ENCODE results near the gene OR11A1.

OR11A1 gene, protein sequence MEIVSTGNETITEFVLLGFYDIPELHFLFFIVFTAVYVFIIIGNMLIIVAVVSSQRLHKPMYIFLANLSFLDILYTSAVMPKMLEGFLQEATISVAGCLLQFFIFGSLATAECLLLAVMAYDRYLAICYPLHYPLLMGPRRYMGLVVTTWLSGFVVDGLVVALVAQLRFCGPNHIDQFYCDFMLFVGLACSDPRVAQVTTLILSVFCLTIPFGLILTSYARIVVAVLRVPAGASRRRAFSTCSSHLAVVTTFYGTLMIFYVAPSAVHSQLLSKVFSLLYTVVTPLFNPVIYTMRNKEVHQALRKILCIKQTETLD

DNA sequence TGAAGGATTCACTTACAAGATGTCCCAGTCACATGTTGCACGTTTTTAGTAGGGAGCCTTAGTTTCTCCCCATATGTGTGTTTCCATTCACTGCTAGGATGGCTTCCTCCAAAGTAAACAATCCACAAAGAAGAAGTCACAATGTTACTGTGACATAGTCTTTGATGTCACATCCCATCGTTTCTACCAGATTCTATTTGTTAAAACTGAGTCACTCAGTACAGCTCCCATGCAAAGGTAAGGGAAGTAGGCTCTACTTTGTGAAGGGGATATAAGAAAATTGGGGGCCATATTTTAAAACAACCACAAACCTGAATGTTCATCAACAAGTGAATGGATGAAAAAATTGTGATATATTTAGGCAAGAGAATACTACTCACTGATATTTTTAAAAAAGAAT is at the start of gene OR11A1, which contains the start of gene OR2H1:
TSS of gene OR11A1 (minus strand) at position 101 of the 400 bp plus-strand sequence. CDS start 29,430 bp downstream, outside the sequence.
TSS of gene OR2H1 (plus strand) at position 185 of the 400 bp plus-strand sequence. CDS start 4,615 bp downstream, outside the sequence.
- no peak for DNase-seq (ENCODE audit: low read depth, low spot score)

DNA sequence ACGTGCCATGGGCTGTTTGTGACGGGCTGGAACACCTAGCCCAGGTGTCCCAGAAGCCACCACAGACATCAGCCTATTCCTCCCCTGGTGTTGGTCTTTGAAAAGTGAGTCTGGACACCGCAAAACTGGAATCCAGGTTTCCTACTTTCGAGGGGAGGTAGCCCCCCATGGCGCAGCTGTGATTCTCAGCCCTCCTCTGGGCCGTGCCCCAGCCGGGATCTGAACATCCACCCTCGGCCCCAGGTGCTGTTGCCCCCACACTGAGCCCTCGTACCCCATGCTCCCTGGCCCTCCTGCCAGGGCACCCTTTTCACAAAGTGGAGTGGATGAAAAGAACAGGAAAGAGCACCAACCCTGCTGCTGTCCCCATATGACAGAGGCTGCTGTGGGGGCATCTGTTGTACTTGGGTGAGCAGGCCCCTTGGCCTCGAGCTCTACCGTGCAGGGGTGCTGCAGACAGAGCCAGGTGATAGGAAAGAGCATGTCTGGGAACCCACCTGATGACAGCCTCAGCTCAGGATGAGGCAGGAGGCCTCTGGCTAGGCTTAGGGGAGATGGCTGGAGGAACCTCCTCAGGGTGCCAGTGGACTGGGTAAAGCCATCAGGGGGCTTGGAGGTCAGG is 49.7 kb upstream of the OR11A1 start:
- DNase-seq (ENCODE audit: low read depth, low spot score), result no peak

DNA sequence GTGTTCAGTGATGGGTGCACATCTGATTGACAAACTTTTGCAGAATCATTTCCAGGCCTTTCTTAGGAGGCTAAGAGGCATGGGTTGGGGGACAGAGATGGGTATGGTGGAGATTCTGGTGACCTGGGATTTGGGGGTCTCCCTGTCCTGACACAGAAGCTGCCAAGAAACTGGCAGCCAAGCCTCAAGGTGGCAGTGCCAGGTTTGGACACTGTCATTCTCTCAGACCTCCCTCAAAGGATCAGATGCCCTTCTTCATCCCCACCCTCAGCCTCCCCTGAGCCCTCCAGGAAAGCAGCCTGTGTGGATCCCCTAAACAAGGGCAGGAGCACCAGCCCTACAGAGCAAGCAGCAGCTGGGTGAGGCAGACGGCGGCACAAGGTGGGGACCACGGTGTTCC is 48.9 kb upstream of the OR11A1 start:
- no peak for DNase-seq (ENCODE audit: low read depth, low spot score)

DNA sequence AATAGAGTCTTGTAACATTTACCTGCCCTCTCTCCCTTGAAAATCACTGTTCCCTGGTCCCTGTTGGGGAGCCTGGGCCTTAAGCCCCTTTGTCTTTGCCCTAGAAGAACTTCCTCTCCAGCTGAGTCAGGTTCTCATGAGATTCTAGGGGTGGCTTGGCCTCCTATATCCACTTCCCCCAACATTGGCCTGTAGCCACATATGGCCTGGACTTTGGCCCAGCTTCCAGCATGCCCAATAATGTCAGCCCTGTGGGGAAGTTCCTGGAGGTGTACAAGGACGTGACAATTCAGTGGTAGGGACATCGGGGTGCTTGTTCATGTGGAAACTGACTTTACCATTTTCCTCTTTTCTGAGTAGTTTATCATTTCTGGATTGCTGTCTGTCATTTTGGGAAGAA is 48.1 kb upstream of the OR11A1 start:
- no peak for DNase-seq (ENCODE audit: low read depth, low spot score)

DNA sequence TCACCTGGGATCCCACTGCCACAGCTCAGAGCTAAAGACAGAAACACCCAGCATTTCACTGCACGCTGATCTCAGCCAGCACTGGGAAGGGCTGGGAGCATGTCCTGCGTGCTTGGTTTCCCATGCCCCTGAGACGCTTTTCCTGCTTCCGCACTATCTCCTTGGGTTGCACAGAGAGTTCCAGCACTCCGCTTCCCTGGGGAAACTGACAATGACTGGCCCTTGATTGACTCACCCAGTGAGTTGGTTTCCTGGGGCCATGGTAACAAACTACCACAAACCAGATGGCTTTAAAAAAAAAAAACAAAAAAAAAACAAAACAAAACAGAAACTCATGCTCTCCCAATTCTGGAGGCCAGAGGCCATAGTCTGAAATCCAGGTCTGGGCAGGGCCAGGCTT is 45.7 kb upstream of the OR11A1 start:
- DNase-seq (ENCODE audit: low read depth, low spot score), result peak; percentile 69

DNA sequence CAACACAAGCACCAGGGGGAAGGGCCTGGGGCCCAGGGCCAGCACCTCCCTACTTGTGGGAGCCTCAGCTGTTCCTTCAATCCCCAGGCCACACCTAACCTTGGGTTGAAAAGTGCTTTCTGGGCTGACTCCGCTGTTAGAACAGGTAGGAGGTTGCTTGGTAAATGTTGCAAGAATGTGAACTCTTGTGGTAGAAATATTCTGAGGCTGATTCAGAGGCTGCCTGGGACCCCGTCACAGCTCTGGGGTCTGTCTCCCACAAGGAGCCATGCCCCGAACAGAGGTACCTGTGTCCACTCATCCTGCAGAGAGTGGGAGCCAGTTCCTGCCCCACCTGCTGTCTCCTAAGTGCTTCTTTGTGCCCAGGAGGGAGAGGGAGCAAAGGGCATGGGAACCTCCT is 45.3 kb upstream of the OR11A1 start:
- DNase-seq (ENCODE audit: low read depth, low spot score), result no peak

DNA sequence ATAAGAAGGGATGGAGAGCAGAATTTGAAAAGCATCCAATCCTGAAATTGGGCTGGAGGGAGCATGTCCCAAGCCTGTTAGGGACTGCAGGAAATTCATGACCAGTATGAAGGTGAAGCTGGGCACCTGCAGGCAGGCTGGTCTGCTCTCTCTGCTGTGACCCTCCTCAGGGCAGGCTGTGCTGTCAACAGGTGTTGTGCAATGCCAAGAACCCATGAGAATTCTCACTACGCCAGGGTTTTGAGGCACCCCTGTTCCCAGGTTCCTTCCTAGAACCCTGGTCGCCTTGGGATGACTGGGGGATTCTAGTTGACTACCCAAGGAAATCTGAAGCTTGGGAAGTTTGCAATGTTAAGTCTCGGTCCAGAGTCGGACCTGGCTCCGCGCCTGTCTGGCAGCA is 44.2 kb upstream of the OR11A1 start:
- no peak for DNase-seq (ENCODE audit: low read depth, low spot score)

DNA sequence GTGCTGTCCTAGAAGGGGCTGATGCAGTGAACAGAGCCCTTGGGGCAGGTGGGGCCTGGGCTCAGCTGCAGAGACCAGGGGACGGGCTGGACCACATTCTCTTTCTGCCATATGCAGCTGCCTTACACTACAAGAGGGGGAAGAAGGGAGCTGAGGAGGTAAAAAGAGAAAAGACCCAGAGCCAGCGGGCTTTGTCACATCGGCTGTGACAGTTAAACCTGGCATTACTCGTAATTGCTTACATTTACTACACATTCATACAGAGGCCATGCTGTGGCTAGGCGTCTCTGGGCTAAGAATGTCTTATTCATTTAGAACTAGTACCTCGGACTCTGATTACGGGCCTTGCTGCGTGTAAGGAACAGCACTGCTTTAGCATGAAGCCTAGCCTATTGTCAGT is 43.7 kb upstream of the OR11A1 start:
- no peak for DNase-seq (ENCODE audit: low read depth, low spot score)

DNA sequence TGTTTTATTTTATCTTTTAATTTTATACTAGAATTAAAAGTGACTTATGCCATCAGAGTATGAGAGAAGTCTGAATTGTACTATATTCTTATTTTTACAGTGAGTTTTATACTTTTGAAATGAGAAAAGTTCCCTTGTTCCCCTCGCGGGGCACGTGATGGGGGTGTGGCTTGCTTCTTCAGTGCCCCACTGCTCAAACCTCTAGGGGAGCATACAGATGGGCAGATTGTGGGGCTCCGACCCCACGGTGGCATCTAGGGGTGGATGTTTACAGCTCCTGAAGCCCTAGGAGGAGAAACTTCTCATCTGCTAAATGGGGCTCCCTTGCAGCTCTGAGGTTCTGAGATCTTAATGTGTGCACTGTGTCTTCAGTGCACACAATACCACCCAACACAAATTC is 42.8 kb upstream of the OR11A1 start:
- DNase-seq (ENCODE audit: low read depth, low spot score), result no peak

DNA sequence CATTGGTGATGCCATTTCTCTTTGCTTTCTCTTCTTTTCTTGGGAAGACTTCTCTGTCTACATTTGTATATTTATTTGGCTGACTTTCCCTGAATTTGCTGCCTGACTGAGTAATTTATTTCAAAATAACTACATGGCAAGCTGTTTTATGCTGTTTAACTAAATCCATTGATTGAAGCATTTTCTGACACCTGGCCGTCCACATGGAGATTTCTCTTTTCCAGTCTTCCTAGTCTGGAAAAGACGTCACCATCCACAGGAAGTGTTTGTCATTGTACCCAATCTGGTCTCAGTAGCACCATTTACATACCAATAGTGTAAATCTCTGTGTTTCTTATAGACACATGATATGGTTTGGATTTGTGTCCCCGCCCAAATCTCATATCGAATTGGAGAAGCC is 40.1 kb upstream of the OR11A1 start:
- no peak for DNase-seq (ENCODE audit: low read depth, low spot score)

DNA sequence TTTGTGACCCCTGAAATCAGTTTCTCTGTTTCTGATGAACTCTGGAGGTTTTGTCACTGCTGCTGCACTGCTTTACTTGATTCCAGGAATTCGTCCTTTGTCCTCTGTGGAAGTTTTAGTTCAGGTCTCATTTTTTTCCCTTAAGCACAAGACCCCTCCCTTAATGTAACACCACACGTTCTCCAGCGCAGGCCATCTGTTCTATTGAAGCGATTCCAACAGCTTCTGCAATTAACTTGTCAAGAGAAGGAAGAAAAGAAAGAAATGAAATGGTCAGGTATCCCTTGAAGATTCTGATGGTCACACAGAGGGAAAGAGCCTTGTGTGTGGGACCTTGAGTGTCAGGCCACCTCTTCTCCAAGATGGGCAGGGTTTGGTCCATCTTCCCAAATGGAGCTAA is 38.7 kb upstream of the OR11A1 start:
- DNase-seq (ENCODE audit: low read depth, low spot score), result no peak

DNA sequence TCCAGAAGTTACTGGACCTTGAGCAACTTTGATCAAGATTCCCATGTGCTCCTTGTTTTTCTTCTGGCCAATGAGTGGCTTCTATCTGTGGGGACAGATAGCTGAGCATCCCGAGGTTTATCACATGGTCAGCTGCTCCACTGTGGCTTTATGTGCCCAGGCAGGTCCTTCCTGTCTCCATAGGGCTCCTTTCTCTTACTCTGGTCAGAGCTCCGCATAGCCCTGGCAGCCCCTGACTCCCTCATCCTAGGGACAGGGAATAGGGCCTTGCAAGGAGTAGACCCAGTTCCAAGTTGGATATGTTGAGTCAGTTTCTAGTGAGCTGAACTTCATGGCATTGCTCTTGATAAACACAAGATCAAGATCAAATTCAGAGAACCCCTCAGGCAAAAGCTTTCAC is 37.3 kb upstream of the OR11A1 start:
- DNase-seq (ENCODE audit: low read depth, low spot score), result no peak

DNA sequence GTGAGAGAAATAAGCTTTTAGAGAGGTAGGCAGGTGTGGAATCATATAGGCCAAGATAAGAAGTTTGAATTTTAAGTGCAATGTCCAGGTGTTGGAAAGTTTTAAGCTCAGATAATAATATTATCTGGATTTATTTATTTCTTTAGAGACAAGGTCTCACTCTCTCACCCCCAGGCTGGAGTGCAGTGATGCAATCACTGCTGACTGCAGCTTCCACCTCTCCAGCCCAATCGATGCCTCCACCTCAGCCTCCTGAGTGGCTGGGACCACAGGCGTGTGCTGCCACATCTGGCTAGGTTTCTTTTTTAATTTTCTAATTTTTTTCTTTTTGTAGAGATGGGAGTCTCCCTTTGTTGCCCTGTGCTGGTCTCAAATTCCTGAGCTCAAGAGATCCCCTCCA is 36.4 kb upstream of the OR11A1 start:
- DNase-seq (ENCODE audit: low read depth, low spot score), result no peak

DNA sequence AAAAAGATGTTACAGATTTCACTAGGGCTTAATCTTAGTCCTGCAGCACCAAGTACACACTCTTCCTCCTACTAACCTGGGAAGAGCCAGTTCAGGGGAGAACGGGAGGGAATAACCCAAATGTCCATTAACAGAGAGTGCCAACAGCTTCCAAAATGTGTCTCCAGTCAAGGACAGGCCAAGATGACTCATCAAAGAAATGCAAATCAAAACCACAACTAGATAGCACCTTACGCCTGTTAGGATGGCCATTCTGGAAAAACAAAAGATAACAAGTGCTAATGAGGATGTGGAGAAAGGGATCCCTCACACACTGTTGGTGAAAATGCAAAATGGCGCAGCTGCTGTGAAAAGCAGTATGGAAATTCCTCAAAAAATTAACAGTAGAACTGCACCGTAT is 34.7 kb upstream of the OR11A1 start:
- no peak for DNase-seq (ENCODE audit: low read depth, low spot score)

DNA sequence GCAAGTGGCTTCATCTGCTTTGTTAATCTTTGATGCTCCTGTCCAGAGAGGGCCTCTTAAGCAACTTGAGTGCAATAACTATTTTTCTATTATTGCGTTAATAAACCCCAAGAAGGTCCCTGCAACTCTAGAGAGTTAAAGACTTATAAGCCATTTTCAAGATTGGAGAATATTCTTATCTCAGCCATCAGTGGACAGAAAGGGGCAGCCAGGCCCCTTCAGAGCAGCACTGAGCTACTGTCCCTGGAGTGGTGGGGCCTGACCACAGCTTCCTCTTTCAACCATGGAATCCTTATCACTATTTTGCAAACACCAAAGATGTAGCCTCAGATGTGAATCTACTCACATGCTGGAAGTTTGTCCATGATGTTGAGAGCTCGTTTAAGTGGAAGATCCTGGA is 33.7 kb upstream of the OR11A1 start:
- DNase-seq (ENCODE audit: low read depth, low spot score), result no peak

DNA sequence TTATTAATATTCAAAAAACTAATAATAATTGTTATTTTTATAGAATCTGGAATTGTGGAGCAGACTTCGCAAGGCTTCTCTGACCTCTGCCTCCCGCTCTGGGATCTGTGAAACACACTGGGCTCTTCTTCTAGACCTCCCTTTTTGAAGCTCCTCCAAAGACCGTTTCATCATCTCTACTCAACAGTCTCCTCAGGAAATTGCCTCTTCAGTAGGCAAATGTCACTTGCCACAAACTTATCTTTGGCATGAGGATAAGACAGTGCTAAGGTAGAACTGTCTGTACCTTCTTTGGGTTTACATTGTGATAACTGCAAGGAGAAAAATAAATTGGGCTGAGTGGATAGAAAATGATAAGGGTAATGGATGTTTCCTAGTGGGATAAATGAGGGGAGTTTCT is 33.2 kb upstream of the OR11A1 start:
- DNase-seq (ENCODE audit: low read depth, low spot score), result no peak

DNA sequence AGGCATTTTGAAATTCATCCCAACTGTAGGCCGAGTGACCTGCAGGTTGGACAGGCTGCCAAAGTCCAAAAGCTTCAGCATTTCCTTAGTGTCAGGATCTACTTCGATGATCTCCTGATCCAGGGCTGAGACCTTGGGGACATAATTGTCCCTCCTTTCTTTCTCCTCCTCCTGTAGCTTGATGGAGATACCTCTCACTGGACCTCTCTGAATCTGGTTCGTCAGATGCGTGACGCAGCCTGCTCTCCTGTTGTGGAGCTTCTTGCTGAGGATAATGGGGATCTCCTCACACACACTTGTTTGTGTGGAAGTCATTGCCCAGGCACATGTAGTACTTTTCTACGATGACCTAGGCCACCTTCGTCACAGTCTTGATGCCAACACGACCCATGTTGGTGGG is 32.4 kb upstream of the OR11A1 start:
- no peak for DNase-seq (ENCODE audit: low read depth, low spot score)

DNA sequence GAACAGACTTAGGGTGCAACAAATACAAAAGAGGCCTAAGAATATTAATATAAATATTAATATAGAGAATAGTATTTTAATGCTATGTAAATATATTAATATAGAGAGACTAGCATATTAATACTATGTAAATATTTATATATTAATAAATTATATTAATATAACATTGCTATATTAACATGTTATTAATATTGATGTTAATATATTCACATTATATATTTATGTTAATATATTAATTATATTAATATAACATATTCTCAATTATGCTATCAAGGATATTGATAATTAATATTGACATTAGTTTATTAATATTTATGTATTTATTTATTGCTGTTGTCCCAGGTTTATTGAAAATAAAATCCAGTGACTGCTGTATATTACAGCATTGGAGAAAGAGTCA is 32.0 kb upstream of the OR11A1 start:
- no peak for DNase-seq (ENCODE audit: low read depth, low spot score)

DNA sequence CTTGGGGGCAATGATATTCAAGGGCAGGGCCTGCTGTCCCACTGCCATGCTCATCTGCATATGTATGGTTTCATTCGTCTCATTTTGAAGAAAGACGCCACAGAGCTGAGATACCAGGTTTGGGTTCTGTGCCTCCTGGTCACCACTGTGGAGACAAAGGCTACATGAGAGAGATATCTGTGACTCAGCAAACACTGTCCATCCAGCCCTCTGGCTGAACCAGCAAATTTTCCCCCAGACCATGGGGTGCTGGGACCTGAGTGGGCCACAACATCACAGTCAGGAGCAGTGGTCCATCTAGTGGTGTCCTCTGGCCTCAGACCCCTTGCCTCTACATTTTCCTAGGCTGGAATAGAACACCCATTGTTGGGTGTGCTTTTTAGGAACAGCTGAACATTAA is 30.8 kb upstream of the OR11A1 start, which contains the start of gene MAS1L:
TSS of gene MAS1L (minus strand) at position 297 of the 400 bp plus-strand sequence. CDS start at position 243, 54 bp downstream.
- DNase-seq (ENCODE audit: low read depth, low spot score), result no peak

DNA sequence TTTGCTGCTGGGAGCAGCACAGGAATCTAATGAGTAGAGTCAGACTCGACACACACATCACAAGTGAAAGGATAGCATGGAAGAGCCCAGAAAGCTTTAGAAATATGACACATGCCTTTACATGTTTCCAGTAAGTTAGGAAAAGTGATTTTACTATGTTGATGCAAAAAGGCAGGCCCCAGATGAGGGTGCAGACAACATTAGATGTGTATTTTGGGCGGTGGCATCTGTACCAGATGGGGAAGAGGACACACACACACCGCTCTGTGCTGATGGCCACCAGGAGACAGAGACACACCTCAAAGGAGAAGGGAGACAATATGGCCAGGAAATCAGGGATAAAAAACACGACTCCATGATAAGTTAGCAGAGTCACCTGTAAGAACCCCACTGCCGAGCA is 30.3 kb upstream of the OR11A1 start:
- DNase-seq (ENCODE audit: low read depth, low spot score), result no peak

DNA sequence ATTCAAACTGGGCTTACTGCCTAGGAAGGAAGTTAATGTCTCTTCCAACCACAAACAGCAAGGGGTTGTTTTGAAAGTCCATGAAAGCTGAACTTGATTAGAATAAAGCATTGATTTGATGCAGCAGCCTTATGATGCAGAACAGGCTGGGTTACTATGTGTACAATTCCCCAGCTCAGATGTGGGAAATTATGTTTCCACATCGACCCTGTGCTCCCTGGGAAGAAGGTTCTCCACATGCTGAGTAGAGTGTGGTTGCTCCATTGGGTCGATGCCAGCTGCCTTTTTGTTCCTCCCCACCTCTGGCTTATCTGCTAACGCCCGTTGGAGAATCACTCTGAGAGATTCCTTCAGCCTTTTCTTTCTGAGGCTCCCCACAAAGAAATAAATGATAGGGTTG is 29.7 kb upstream of the OR11A1 start:
- DNase-seq (ENCODE audit: low read depth, low spot score), result peak; percentile 29

DNA sequence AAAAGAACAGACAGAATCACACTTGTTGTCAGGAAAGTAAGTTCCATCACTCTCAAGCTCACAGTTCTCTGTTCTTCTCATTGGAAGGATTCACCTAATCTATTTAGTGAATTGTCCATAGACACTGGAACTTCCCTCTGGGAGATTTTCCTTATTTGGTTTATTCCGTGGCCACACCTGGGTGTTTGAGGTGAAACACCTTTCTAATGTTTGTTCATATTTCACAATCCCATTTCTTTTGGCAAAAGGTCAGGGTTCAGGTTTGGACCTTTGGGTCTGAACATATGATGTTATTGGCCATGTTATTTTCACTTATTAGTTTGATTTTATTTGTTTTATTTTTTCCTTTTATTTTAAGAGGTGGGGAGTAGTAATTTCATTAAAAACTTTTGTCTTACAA is 26.9 kb upstream of the OR11A1 start:
- no peak for DNase-seq (ENCODE audit: low read depth, low spot score)

DNA sequence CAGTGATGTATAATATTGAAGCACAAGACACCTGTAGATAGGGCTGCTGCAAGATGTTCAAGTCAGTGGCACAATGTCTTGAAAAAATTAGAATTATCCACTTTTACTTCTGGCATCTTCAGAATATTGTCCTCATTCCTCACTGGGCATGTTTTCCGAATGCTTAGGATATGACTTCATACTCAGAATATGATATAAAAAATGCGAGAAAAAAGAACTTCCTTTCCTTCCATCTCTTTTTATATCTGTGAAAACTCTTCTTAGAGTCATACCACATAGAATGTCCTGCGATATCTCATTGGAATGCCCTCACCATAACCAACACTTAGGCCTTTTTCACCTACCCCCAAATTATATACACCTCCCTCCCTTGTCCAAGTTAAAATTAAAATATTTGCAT is 26.3 kb upstream of the OR11A1 start:
- DNase-seq (ENCODE audit: low read depth, low spot score), result no peak

All from brain pericyte (primary cell).